ENCODE measurements around the gene ADCK2.
A peak's percentile ranks its signal among the peaks of the same experiment; 100 is the strongest.

The ADCK2 gene

DNA sequence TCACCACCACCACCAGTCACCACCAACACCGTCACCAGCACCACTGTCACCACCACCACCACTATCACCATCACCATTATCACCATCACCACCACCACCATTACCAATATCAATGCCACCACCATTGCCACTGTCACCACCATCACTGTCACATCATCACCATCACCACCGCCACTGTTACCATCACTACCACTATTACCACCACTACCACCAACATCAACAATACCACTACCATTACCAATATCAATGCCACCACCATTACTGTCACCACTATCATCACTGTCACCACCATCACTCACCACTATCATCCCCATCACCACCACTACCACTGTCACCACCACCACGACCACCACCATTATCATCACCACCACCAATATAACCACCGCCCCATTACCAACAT is 18.1 kb upstream of the ADCK2 start:
- H3K9me3 ChIP-seq (ENCODE audit: insufficient read depth, low read length), result no peaks in the 10 kb centered on the region
- H3K4me2 ChIP-seq (ENCODE audit: low read depth, low read length, poor library complexity, severe bottlenecking), result no peak overlapping the region
- no peaks in the 10 kb centered on the region for H3K9me2 ChIP-seq (replicated peaks; ENCODE audit: insufficient read depth, low read length)
- TF ChIP-seq, protein P1, sequence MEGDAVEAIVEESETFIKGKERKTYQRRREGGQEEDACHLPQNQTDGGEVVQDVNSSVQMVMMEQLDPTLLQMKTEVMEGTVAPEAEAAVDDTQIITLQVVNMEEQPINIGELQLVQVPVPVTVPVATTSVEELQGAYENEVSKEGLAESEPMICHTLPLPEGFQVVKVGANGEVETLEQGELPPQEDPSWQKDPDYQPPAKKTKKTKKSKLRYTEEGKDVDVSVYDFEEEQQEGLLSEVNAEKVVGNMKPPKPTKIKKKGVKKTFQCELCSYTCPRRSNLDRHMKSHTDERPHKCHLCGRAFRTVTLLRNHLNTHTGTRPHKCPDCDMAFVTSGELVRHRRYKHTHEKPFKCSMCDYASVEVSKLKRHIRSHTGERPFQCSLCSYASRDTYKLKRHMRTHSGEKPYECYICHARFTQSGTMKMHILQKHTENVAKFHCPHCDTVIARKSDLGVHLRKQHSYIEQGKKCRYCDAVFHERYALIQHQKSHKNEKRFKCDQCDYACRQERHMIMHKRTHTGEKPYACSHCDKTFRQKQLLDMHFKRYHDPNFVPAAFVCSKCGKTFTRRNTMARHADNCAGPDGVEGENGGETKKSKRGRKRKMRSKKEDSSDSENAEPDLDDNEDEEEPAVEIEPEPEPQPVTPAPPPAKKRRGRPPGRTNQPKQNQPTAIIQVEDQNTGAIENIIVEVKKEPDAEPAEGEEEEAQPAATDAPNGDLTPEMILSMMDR (IDR thresholded peaks at IDR 0.05; ENCODE audit: insufficient read depth, low read length, poor library complexity, severe bottlenecking), result no peak
- no peak for TF ChIP-seq EZH2phosphoT487 (conservative IDR thresholded peaks at IDR 0.05; ENCODE audit: low read length)
- H3K9ac ChIP-seq (ENCODE audit: low read length), result no peak overlapping the region
- no peaks in the 10 kb centered on the region for H3K79me2 ChIP-seq (ENCODE audit: insufficient read depth, low read length)
- H3K36me3 ChIP-seq (ENCODE audit: low read length), result no peaks in the 10 kb centered on the region
- H3K27me3 ChIP-seq (ENCODE audit: low read length), result no peaks in the 10 kb centered on the region
- H3K27ac ChIP-seq (ENCODE audit: low read depth, low read length), result no peak overlapping the region
- no peak overlapping the region for H3K4me3 ChIP-seq (ENCODE audit: insufficient read depth, low read length, poor library complexity, severe bottlenecking)
- no peaks in the 10 kb centered on the region for H3F3A ChIP-seq (ENCODE audit: insufficient read depth)
- H2AFZ ChIP-seq (ENCODE audit: low read depth, low read length, severe bottlenecking), result no peak overlapping the region
- no peaks in the 10 kb centered on the region for H4K20me1 ChIP-seq (ENCODE audit: low read depth, low read length)

DNA sequence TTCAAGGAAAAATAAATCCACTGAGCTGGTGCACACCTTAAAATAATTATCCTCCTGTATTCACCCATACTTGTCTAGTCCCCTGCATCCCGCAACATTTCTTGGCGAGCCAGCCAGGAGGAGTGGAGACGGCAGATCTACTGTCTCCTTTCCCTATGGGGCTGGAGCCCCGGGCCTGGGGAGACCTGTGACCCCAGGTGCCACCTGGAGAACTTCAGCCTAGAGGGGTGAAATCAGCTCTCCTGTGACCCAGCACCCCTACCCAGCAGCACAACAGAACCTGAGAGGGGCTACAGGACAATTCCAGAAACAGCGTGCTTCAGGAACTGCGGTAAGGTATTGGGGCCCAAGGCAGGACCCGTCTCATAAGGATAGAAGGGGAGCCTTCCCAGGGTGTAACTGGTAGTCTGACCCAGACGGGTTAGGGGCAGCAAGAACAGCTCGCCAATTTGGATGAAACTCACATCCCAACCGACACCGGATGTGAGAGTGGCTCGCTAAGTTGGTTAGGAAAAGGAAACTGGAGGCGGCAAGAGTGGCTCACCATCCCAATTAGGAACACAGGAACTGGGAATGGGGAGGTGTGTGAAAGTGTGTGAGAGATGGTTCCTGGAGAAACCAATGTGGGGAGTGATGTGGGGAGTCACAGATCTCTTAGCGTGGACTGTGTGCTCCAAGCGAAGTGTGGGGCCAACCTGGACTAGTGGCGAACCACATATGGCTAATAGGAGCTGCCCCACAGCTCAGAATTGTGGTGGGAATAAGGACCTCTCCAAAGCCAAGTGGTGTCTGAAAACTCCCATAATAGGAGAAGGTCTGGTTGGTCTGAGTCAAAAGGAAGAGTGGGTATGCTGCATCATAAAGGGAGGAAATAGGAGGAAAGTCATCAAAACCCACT is 17.0 kb upstream of the ADCK2 start:
- Histone ChIP-seq H3K4me2 (ENCODE audit: low read depth, low read length, poor library complexity, severe bottlenecking) (no peak overlapping the region), H3K9me2 (replicated peaks; ENCODE audit: insufficient read depth, low read length) (no peaks in the 10 kb centered on the region), H3K27me3 (ENCODE audit: low read length) (no peaks in the 10 kb centered on the region), H3K4me3 (ENCODE audit: insufficient read depth, low read length, poor library complexity, severe bottlenecking) (no peak overlapping the region), H3K79me2 (ENCODE audit: insufficient read depth, low read length) (no peaks in the 10 kb centered on the region), H3K9me3 (ENCODE audit: insufficient read depth, low read length) (no peaks in the 10 kb centered on the region), H3F3A (ENCODE audit: insufficient read depth) (no peaks in the 10 kb centered on the region), H4K20me1 (ENCODE audit: low read depth, low read length) (no peaks in the 10 kb centered on the region), H3K9ac (ENCODE audit: low read length) (no peak overlapping the region), H3K27ac (ENCODE audit: low read depth, low read length) (no peak overlapping the region), H3K36me3 (ENCODE audit: low read length) (no peaks in the 10 kb centered on the region), H2AFZ (ENCODE audit: low read depth, low read length, severe bottlenecking) (no peak overlapping the region)
- TF ChIP-seq, protein P1 (IDR thresholded peaks at IDR 0.05; ENCODE audit: insufficient read depth, low read length, poor library complexity, severe bottlenecking), result no peak
- no peak for TF ChIP-seq EZH2phosphoT487 (conservative IDR thresholded peaks at IDR 0.05; ENCODE audit: low read length)

DNA sequence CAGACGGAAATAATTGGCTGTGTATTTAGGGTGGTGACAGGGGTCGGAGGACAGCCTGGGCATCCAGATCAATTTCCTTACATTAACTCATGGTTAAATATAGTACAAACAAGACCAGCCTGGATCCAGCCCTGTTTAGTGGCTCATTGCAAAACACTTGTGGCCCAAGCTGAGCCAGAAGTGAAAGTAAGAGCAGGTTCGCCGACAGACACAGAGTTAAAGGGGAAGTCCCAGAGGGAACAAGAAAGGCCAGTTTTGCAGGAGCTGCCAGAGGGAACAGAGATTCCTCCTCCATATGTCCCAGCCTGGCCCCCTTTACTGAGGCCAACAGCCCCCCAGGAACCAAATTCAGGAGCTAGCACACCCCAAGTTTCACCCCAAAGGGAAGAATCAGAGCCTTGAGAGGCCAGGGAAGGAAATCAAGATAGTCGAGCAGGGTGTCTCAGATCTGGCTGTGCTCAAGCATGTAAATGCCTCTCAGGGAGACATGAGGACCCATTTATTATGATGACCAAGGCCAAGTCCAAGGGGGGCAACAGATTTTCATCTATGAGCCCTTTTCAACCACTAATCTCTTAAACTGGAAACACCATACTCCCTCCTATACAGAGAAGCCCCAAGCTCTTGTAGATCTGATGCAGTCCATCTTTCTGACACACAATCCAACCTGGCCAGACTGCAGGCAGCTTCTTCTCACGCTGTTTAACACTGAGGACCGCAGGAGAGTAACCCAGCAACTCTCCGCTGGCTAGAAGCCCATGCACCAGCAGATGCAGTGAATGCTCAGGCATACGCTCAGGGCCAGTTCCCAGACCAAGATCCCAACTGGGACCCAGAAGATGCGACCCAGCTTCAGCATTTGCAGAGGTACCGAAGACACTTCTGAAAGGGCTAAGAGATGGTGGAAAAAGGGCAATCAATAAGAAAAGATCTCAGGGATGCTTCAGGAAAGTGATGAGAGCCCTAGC is 15.9 kb upstream of the ADCK2 start:
- H3K9ac ChIP-seq (ENCODE audit: low read length), result no peak overlapping the region
- no peak for TF ChIP-seq EZH2phosphoT487 (conservative IDR thresholded peaks at IDR 0.05; ENCODE audit: low read length)
- TF ChIP-seq, protein P1 (IDR thresholded peaks at IDR 0.05; ENCODE audit: insufficient read depth, low read length, poor library complexity, severe bottlenecking), result no peak

More for the DNA sequence above, 15.9 kb upstream of the ADCK2 start:
- Histone ChIP-seq H3F3A (ENCODE audit: insufficient read depth) (no peaks in the 10 kb centered on the region), H3K4me2 (ENCODE audit: low read depth, low read length, poor library complexity, severe bottlenecking) (peak overlapping the region; percentile 24), H3K4me3 (ENCODE audit: insufficient read depth, low read length, poor library complexity, severe bottlenecking) (no peak overlapping the region), H4K20me1 (ENCODE audit: low read depth, low read length) (no peaks in the 10 kb centered on the region), H3K27me3 (ENCODE audit: low read length) (no peaks in the 10 kb centered on the region), H3K9me3 (ENCODE audit: insufficient read depth, low read length) (no peaks in the 10 kb centered on the region), H3K9me2 (replicated peaks; ENCODE audit: insufficient read depth, low read length) (no peaks in the 10 kb centered on the region), H3K79me2 (ENCODE audit: insufficient read depth, low read length) (no peaks in the 10 kb centered on the region), H3K36me3 (ENCODE audit: low read length) (no peaks in the 10 kb centered on the region), H2AFZ (ENCODE audit: low read depth, low read length, severe bottlenecking) (no peak overlapping the region), H3K27ac (ENCODE audit: low read depth, low read length) (no peak overlapping the region)
